Ascending aorta (tissue), 2 donors: ENCODE data around the gene EIF3L. TPM values are rescaled to one million over a fixed set of nuclear protein-coding genes. Genes with fewer than 3 reads are reported as not detected.
A peak's percentile ranks its signal among the peaks of the same experiment; 100 is the strongest.

Experiments
- DNase-seq, 2 donors: peaks; one replicate each; pipeline ENCODE4 v3.0.0-alpha.2; 2019; ENCODE audit warnings: low spot score in 2 of 2
- H3K27ac ChIP-seq, 2 donors: fragments of 200-600 bp; sonication (generic); one replicate each; pipeline ENCODE4 v1.5.1; 2016 to 2017; ENCODE audit warnings: mild to moderate bottlenecking in 1 of 2
- H3K27me3 ChIP-seq: fragments of 200-600 bp; sonication (generic); one replicate; pipeline ENCODE4 v1.5.1; 2017
- H3K36me3 ChIP-seq, 2 donors: fragments of 200-600 bp; sonication (generic); one replicate each; pipeline ENCODE4 v1.5.1; 2016
- H3K4me1 ChIP-seq, 2 donors: fragments of 200-600 bp; sonication (generic); one replicate each; pipeline ENCODE4 v1.5.1; 2016 to 2017; ENCODE audit warnings: mild to moderate bottlenecking in 1 of 2
- H3K4me3 ChIP-seq, 2 donors: fragments of 200-600 bp; sonication (generic); one replicate each; pipeline ENCODE4 v1.5.1; 2016 to 2017; ENCODE audit warnings: mild to moderate bottlenecking in 1 of 2
- H3K9me3 ChIP-seq, 2 donors: fragments of 200-600 bp; sonication (generic); one replicate each; pipeline ENCODE4 v1.5.1; 2016
- intact Hi-C: fragments of 100-400 bp; cut with DNase I; formaldehyde crosslinking; loops from one replicate; pipeline ENCODE4 v1.15.1; 2023
- total RNA-seq: library from RNA; depleted of rRNA; stranded (reverse); fragments of >200 nt; gene quantifications from one replicate; pipeline ENCODE4 v1.1.0, GENCODE V29; 2016
- TF ChIP-seq, protein P1 (sequence below), 3 experiments: fragments of 200-600 bp in 2 of 3; fragments of 450-650 bp in 1 of 3; sonication (generic) in 2 of 3; IDR thresholded peaks; one replicate each; pipeline ENCODE4 v1.5.1; 2016 to 2019; ENCODE audit warnings: antibody characterized with exemption in 3 of 3, mild to moderate bottlenecking in 1 of 3, moderate library complexity in 1 of 3

Gene EIF3L
- total RNA-seq, 1 donor from 2014 or later = 256 TPM

DNA sequence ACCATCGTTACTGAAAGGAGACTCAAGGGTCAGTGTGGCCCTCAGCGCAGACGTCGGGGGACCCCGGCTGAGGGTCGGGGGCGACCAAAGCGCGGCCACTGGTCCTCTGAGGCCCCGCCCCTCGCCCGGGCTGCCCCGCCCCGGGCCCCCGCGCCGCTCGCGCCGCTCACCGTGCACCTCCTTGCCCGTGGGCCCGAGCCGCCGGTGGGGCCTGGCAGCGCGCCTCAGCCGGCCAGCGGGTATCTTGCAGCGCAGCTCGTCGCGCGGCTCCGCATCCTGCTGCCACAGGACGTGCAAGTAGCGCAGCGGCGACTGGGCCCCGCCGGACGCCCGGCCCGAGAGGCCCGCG is 5.5 kb upstream of the EIF3L start:
- Histone ChIP-seq H3K9me3 (no peaks in the 10 kb centered on the region), H3K4me3 (peak overlapping the region; percentile 81 to 95), H3K27ac (peak overlapping the region; percentile 83 to 84), H3K27me3 (no peaks in the 10 kb centered on the region), H3K4me1 (peaks cover 7 to 15% of the 10 kb centered on the region in 2 donors), H3K36me3 (peaks cover 6 to 11% of the 10 kb centered on the region in 2 donors)
- TF ChIP-seq, protein P1, sequence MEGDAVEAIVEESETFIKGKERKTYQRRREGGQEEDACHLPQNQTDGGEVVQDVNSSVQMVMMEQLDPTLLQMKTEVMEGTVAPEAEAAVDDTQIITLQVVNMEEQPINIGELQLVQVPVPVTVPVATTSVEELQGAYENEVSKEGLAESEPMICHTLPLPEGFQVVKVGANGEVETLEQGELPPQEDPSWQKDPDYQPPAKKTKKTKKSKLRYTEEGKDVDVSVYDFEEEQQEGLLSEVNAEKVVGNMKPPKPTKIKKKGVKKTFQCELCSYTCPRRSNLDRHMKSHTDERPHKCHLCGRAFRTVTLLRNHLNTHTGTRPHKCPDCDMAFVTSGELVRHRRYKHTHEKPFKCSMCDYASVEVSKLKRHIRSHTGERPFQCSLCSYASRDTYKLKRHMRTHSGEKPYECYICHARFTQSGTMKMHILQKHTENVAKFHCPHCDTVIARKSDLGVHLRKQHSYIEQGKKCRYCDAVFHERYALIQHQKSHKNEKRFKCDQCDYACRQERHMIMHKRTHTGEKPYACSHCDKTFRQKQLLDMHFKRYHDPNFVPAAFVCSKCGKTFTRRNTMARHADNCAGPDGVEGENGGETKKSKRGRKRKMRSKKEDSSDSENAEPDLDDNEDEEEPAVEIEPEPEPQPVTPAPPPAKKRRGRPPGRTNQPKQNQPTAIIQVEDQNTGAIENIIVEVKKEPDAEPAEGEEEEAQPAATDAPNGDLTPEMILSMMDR (IDR thresholded peaks at IDR 0.05) = no peak
- no peak for DNase-seq
- intact Hi-C loops = loop anchor here (2.0 to 10.0 kb wide), 4 partner anchors 37 to 861 kb away; partner anchors contain the start of genes CSNK1E, GCAT, GTPBP1 and JOSD1

DNA sequence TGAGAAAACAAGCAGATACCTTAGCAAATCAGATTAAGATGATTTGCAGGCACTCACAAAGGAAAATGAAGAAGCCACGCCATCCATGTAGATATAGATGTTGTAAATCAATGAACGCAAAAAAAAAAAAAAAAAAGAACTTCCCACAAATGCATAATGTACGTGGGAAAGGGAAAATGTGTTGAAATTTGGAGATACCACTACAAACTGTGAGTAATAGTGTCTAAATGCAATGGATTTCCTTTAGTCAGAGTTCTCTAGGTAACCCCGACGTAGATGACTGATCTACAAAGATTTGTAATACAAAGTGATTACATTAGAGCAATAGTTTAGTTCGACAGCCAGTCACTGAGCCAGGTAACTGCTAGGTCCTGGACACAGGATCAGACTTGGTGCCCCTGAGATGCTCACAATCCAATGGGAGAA is 4.3 kb upstream of the EIF3L start:
- TF ChIP-seq, protein P1 (IDR thresholded peaks at IDR 0.05) = no peak
- Histone ChIP-seq H3K27me3 (no peaks in the 10 kb centered on the region), H3K4me3 (peak overlapping the region; percentile 81 to 95), H3K36me3 (peaks cover 0 to under 1% of the 10 kb centered on the region in 2 donors), H3K27ac (peak overlapping the region; percentile 81 to 84), H3K4me1 (peaks cover 11 to 18% of the 10 kb centered on the region in 2 donors), H3K9me3 (no peaks in the 10 kb centered on the region)
- intact Hi-C loops = loop anchor here (2.0 to 10.0 kb wide), 4 partner anchors 38 to 860 kb away; partner anchors contain the start of genes CSNK1E, GCAT, GTPBP1 and JOSD1
- no peak for DNase-seq

DNA sequence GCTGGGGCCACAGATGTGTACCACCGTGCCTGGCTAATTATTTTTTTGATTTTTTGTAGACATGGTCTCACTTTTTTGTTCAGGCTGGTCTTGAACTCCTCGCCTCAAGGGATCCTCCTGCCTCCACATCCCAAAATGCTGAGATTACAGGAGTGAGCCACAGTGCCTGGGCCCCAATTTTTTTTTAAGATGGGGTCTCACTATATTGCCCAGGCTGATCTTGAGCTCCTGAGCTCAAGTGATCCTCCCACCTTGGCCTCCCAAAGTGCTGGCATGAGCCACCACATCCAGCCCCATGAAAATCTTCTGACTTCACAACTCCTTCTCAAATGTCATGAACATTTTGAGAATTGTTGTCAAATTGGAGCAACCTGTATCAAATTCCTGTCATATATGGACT is 2.8 kb upstream of the EIF3L start:
- H3K36me3 ChIP-seq = peaks cover 0 to under 1% of the 10 kb centered on the region in 2 donors
- TF ChIP-seq, protein P1 (IDR thresholded peaks at IDR 0.05) = no peak
- H3K27ac ChIP-seq = no peak overlapping the region
- no peak for DNase-seq
- intact Hi-C loops = loop anchor here (10.0 kb wide), 2 partner anchors 468 to 858 kb away; partner anchors contain the start of genes CSNK1E, GTPBP1 and JOSD1
- H3K4me3 ChIP-seq = no peak overlapping the region
- no peaks in the 10 kb centered on the region for H3K9me3 ChIP-seq
- no peaks in the 10 kb centered on the region for H3K27me3 ChIP-seq
- peaks cover 21 to 26% of the 10 kb centered on the region in 2 donors for H3K4me1 ChIP-seq

DNA sequence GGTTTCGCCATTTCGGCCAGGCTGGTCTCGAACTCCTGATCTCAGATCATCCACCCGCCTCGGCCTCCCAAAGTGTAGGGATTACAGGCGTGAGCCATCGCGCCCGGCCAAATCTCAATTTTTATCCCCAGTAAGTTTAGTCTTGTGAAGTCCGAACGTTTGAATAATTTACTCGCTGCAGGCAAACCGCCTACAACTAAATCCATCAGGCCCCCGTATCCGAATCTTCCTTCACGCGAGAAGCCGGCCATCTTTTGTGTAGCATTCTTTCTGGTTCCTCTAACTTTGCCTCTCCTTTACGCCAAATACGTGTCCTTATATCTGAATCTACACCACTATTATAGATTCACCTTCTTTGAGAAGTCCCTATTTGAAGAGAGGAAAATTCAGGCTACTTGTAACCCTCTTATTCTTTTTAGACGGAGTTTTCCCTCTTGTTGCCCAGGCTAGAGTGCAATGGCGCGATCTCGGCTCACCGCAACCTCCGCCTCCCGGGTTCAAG is 581 bp upstream of the EIF3L start:
- Histone ChIP-seq H3K9me3 (no peaks in the 10 kb centered on the region), H3K36me3 (peaks cover 14 to 19% of the 10 kb centered on the region in 2 donors), H3K27me3 (no peaks in the 10 kb centered on the region), H3K4me1 (peaks cover 16 to 17% of the 10 kb centered on the region in 2 donors), H3K27ac (peak overlapping the region; percentile 81 to 91), H3K4me3 (peak overlapping the region; percentile 73 to 77)
- no peak for DNase-seq
- TF ChIP-seq, protein P1 (IDR thresholded peaks at IDR 0.05) = no peak
- intact Hi-C loops = loop anchor here (1.0 to 10.0 kb wide), 3 partner anchors 162 to 856 kb away; partner anchors contain the start of genes CSNK1E, GTPBP1, JOSD1 and NOL12

DNA sequence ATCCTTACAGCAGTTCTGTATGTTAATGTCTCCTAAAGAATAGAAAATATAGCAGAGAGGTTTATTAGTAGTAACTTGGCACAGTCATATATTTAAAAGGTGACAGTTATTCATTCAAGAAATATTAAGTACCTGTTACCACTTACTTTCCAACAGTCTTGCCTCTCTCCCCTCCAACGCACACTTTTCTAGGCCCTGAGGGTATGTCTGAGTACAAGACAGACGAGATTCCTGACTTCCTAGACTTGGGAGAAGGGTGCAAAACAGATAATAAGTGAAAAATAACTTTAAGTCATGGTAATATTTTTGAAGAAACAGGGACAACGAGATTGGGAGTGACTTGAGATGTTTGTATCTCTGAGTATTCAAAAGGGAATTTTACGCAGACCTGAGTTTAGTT is 1.6 kb downstream of the EIF3L start:
- Histone ChIP-seq H3K27me3 (no peaks in the 10 kb centered on the region), H3K4me1 (peaks cover 17 to 18% of the 10 kb centered on the region in 2 donors), H3K4me3 (no peak overlapping the region), H3K9me3 (no peaks in the 10 kb centered on the region), H3K36me3 (peaks cover 28 to 40% of the 10 kb centered on the region in 2 donors), H3K27ac (no peak overlapping the region)
- intact Hi-C loops = no loop called here
- DNase-seq = no peak
- TF ChIP-seq, protein P1 (IDR thresholded peaks at IDR 0.05) = no peak
